Central memory CD4-positive, alpha-beta T cell (primary cell): ENCODE results near the gene PTGFR.

ENCODE experiments used
- DNase-seq: peaks from one replicate; pipeline ENCODE4 v3.0.0; 2022

The PTGFR gene

DNA sequence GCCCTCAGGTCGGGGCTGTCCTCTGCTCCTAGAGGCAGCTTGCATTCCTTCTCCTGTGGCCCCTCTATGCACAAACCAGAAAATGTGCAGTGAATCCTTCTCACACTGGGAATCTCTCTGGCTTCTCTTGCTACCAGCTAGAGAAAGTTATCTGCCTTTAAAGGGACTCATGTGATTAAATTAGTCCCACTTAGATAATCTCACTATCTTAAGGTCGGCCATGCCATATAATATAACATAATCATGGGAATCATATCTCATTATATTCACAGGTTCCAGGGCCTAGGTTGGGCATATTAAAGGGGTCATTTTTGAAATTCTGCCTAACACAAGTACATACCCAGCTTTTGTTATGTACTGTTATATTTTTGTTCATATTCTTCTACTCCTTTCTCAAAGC, 31.4 kb downstream of the PTGFR start:
- DNase-seq: no peak

DNA sequence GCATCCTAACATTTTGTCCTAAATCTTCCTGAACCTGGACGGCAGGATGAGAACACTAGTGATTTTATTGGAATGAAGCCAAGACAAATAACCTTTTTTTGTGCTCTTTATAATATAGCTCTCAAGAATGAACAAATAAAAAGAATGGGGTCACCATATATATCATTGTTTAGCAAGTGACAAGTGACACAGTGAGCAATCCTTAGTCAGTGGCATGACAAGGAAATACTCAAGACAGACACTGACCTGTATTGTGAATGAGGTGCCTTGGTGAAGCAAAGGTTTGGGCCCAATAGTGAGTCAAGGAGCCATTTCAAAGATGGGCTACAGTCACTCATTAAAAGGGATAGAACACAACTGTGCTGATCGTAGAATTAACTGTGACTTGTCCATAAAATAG, 35.7 kb downstream of the PTGFR start:
- no peak for DNase-seq

DNA sequence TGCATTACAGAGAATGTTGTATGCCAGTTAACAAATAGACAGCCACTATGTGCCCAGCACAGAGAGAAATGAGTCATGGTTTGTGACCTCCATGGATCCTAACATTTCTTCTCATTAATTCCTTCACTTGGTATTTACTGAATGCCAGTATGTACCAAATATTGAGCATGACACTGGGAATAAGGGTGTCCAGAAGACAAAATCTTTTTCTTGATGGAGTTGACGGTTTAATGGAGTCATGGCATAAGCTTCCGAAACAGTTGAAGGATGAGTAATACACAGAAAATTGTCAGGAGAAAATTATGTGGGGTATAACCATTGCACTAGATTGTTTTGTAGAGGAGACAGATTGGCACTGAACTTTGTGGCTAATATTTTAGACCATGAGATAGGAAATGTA, 36.9 kb downstream of the PTGFR start:
- DNase-seq: no peak

DNA sequence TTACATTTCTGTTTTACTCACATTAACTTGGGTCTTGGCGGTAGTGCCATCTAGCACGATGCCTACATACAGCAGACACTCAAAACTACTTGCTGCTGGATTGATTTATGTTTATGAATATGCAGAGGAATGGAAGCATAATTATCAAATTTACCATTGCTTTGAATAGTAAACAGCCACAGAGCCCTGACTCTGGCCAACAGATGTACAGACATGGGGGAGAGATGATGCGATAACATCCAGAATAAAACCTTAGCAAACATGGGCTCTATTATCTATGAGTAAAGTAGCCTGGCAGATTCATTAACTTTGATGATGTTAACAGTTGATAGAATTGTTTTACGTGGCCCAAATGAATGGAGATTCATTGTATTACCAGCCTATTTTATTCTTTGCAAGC, 42.8 kb downstream of the PTGFR start:
- no peak for DNase-seq

DNA sequence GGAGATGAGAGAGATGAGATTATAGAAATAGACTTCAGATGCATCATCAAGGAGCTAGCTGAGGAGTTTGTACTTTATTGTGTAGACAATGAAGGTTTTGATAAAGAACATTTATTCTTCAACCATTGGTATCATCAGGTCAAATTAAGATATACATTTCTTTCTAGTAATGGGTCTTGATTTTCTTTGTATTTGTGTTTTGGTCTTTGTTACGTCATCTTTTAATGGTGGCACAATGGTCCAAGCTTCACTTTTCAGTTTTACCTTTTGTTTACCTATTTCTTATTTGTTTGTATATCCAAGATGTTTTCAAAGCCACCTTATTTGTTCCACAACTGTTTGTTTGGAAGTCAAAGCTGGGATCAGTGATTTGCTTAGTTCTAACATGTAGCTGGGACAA, 44.5 kb downstream of the PTGFR start:
- no peak for DNase-seq

DNA sequence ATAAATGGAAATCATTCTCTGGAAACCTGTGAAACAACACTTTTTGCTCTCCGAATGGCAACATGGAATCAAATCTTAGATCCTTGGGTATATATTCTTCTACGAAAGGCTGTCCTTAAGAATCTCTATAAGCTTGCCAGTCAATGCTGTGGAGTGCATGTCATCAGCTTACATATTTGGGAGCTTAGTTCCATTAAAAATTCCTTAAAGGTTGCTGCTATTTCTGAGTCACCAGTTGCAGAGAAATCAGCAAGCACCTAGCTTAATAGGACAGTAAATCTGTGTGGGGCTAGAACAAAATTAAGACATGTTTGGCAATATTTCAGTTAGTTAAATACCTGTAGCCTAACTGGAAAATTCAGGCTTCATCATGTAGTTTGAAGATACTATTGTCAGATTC, 45.7 kb downstream of the PTGFR start:
- DNase-seq: no peak

- DNase-seq: no peak
Measured at GRCh38 chr1:78540048-78540447, 49.3 kb downstream of the PTGFR start.

- DNase-seq: no peak
Measured at GRCh38 chr1:78541479-78541878, 50.7 kb downstream of the PTGFR start.

DNA sequence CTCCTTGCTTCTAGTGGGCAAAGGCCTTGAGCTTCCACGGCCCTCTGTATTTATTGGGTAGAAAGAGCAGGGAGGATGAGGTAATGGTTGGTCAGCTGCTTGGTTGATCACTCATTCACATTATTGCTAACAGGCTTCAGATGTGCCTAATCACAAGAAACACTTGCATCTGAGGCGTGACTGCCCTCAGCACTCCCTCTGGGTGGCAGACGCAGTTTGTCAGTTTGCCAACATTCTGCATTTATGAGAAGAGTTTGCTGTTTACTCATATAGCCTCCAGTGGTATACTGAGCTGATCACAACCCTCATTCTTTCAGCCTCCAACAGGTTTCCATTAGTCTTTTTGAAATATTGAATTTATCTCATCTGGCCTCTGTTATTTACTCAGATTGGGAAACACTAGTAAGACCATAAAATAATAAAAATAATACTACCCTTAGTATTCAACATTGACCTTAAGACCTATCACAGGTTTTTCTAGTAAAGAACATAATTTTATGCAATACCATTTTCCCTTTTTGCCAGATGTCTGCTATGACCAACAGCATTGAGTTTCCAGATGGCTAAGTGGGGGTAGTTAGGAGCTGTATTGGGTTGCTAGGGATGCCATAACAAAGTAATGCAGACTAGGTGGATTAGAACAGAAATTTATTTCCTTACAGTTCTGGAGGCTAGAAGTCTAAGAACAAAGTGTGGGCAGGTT, 53.3 kb downstream of the PTGFR start:
- DNase-seq: no peak

- DNase-seq: no peak
Measured at GRCh38 chr1:78547081-78547480, 56.3 kb downstream of the PTGFR start.

- no peak for DNase-seq
Measured at GRCh38 chr1:78549331-78549730, 58.6 kb downstream of the PTGFR start.

GRCh38 chr1:78549891-78550290, 59.1 kb downstream of the PTGFR start:
- DNase-seq: no peak

GRCh38 chr1:78553859-78554258, 63.1 kb downstream of the PTGFR start:
- no peak for DNase-seq

DNA sequence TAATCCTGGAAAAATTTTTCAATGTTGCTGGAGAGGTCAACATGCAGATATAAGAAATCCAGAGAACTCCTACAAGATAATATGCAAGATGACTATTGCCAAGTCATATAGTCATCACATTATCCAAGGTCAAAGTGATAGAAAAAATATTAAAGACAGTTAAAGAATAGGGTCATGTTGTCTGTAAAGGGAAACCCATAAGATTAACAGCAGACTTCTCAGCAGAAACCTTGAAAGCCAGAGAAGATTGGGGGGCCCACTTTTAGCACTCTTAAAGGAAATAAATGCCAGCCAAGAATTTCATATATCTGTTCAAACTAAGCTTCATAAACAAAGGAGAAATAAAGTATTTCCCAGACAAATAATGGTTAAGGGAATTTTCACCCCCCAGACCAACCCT, 64.1 kb downstream of the PTGFR start:
- no peak for DNase-seq

- no peak for DNase-seq
Measured at GRCh38 chr1:78559680-78560079, 68.9 kb downstream of the PTGFR start.

- DNase-seq: no peak
Measured at GRCh38 chr1:78560811-78561210, 70.0 kb downstream of the PTGFR start.

DNA sequence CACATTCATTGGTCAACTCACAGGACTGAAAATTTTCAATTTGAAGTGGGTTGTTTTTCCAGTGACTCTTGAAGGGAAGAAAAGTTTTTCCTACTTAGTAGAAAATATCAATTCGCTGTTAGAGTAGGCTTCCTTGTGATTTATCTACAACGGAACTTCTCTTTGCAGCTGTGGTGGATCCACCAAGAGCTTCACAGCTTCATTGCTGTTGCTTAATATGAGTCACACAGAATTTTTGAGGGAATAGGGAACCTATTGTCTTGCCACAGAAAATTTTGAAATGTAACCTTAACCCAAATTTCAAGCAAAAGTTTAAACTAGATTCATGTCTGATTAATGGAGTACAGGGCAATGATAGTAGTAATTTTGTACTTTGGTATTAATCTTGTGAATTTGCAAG, 71.1 kb downstream of the PTGFR start:
- no peak for DNase-seq

DNA sequence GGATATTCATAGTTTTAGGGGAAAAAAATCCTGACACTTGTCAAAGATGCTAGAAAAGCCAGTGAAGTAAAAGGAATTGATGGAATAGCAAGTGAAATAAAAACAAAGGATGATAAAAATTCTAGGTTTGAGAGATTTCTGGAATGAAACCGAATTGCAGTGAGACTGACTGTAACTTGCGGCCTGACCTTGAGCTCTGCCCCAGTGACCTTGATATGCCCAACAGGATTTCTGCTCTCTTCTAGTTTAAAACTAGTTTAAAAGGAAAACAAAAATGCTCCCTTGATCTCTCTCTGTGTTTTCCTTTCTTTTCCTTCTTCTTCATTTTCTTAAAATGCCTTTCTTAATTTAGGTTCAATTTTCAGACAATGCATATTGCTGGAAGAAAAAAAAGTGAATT, 74.6 kb downstream of the PTGFR start:
- DNase-seq: no peak

DNA sequence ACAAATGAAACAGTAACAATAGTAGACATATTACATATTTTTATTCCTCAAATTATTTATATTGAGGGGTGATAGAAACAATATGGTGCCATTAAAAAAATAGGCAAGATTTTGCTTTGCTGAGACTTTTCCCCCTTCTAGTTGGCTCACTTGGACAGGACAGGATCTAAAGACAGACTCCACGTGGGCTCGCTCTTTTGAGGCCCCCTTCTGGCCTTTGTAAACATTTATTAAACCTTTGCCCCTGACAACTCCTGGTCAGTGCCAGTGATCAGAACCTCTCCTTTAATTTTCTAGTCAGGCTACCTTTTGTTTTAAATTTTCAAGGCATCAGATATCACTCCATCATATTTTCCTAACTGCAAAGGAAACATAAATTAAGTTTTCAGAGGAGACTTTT, 79.8 kb downstream of the PTGFR start:
- no peak for DNase-seq

GRCh38 chr1:78577257-78578100, 86.7 kb downstream of the PTGFR start:
- DNase-seq: no peak

- no peak for DNase-seq
Measured at GRCh38 chr1:78586572-78586971, 95.8 kb downstream of the PTGFR start.

DNA sequence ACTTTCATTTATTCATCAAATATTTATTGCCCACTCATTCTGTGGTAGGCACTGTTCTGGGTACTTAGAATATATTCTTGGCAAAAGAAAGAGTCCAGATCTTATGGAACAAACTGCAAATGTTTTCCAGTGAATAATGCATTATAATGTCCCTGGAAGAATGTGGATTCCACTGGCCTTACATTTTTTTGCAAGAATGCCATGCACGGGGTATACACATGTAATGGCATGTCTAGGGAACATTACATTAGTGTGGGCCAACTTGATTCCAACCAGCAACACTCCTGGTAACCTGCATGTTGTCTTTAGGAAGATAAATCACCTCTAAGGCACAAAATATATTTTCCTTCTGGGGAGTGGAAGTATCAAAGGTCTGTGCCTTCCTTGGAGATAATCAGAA, 96.4 kb downstream of the PTGFR start:
- no peak for DNase-seq
